ENCODE results near the gene DCST1.
A peak's percentile ranks its signal among the peaks of the same experiment; 100 is the strongest.

GRCh38 chr1:155001675-155002463 is 31.8 kb upstream of the DCST1 start:
- TF ChIP-seq POLR2A (IDR thresholded peaks at IDR 0.05; ENCODE audit: low read depth) (peak; percentile 84), CTCF (IDR thresholded peaks at IDR 0.05) (peak; percentile 40 to 42 (median 40))

All from esophagus muscularis mucosa (tissue), 3 donors.